HG03575 (cell line): ENCODE data around the gene FRMD6.
"Not testable (repeated sequence)": the region's sequence is repeated elsewhere in the genome, so short reads cannot be mapped to it uniquely, and the experiment has no call there.

Experiments used
- ATAC-seq: cut with Tn5 transposase; IDR thresholded peaks from one replicate; pipeline ENCODE4 v1.9.1; 2021; ENCODE audit not compliant: unreplicated experiment, insufficient number of reproducible peaks, low FRiP score; ENCODE audit errors: extremely low read depth

The FRMD6 gene

DNA sequence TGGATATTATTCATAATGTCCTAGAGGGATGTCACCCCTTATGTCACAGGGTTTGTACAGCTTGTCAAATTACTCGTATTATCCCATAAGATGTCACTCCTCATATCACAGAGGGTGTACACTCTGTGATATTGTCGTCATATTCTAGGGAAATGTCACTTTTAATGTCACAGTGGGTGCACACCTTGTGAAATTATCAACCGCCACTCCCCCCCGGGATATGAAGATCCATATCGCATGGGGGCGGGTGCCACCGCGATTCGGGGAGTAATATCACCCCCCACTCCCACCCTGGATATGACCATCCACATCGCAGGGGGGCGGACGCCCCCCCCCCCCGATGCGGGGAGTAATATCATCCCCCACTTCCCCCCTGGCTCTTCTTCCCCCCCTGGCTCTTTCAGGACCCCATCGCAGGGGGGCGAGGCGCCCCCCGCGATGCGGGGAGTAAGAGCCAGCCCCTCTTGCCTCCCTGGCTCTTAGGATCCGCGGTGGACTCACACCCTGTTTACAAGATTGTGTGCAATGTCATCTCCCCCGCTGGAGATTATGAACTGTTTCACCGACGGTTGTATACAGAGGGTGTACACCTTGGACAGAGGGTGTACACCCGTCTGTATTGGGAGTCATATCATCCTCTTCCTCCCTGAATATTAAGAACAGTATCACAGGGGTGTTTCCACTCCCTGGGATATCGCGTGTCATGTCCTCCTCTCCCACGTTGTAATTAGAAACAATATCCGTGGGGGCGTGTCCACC lies 92.8 kb downstream of the FRMD6 start:
- no peak for ATAC-seq

- not testable (repeated sequence) for ATAC-seq
Measured at GRCh38 chr14:51746823-51747222, 95.1 kb downstream of the FRMD6 start.

GRCh38 chr14:51750542-51750941 lies 98.8 kb downstream of the FRMD6 start:
- no peak for ATAC-seq

DNA sequence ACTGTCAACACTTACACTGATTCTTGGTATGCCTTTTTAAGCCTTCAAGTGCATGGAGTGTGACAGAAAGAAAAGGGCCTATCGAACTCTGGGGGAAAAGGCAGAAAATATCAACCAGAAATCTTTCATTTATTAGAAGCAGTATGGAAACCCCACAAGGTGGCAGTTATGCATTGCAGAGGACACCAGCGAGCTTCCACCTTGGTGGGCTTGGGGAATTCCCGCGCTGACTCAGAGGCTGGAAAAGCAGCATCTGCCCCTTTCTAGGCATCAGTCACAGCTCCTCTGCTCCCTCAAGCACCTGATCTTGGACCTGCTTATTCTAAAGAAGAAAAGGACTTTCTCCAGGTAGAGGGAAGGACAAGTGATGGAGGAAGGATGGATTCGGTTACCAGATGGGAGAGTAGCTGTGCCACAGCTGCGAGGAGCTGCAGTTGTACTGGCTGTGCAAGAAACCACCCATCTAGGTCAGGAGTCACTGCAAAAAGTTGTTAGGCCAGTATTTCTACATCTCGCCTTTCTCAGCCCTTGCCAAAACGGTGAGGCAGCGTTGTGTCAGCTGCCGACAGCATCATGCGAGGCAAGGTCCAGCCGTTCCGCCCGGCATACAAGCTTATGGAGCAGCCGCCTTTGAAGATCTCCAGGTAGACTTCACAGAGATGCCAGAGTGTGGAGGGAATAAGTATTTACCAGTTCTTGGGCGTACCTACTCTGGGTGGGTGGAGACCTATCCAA lies 100.1 kb downstream of the FRMD6 start:
- not testable (repeated sequence) for ATAC-seq

GRCh38 chr14:51757756-51758155 lies 106.0 kb downstream of the FRMD6 start:
- not testable (repeated sequence) for ATAC-seq

- no peak for ATAC-seq
Measured at GRCh38 chr14:51759950-51760349, 108.2 kb downstream of the FRMD6 start.

- not testable (repeated sequence) for ATAC-seq
Measured at GRCh38 chr14:51765726-51766125, 114.0 kb downstream of the FRMD6 start.

DNA sequence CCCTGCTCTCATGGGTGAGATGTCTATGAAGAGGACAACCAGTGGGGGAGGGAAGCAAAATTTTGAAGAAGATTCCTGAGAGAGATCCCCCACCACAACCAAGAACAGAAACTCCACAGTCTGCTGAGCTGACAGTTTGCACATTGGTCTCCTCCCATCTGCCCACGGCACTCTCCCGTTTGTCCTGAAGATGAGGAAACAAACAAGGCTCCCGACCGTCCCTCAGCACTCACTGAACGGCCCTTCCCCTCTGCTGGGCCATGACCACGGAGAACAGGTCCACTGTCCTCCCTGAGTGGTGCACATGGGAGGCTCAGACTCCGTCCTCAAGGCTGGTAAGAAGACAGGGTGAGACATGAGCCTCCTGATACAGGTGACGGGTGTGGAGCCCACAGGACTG lies 114.9 kb downstream of the FRMD6 start:
- not testable (repeated sequence) for ATAC-seq

- ATAC-seq = not testable (repeated sequence)
Measured at GRCh38 chr14:51769261-51769660, 117.6 kb downstream of the FRMD6 start.

DNA sequence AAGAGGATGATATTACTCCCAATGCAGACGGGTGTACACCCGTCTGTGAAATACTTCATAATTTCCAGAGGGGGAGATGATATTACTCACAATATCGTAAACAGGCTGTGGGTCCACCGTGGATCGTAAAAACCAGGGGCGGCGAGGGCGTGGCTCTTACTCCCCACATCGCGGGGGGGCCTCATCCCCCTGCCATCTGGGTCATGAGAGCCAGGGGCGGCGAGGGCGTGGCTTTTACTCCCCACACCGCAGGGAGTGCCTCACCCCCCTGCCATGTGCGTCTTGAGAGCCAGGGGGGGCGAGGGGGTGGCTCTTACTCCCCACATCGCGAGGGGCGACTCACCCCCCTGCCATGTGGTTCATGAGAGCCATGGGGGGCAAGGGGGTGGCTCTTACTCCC lies 122.5 kb downstream of the FRMD6 start:
- no peak for ATAC-seq

- no peak for ATAC-seq
Measured at GRCh38 chr14:51776102-51776894, 124.6 kb downstream of the FRMD6 start.

DNA sequence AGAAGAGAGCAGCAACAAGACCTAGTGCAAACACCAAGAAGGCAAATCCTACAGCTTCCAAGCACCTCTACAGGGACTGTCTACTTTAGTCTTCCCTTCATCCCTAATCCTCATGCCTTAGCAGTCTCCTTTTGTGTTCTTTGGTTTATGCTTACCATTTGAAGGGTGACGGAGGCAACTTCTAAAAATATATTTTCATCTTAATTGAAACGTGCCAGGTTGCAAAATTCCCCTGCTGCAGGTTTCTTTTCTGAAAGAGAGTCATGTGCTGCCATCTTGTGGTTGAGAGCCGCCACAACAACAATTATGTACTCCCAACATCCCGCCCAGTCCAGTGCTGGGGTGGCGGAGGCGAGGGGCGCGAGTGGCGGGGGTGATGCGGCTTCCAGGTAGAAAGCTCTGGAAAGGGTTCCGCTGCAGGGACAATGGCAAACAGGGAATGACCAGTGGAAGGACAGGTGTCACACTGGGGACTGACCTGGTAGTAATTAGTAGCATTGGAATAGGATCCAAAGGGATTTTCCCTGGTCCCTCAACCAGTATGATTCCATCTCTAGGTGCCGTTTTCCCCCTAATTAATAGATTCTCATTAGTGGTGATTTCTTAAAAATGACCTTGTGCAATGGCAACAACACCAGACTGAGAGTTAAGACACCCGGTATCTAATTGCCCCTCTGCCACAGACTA lies 128.4 kb downstream of the FRMD6 start:
- ATAC-seq = no peak
